ENCODE data around the gene NR2F1-AS1. TPM values are rescaled to one million over a fixed set of nuclear protein-coding genes. Genes with fewer than 3 reads are reported as not detected.
A peak's percentile ranks its signal among the peaks of the same experiment; 100 is the strongest.

The NR2F1-AS1 gene
- total RNA-seq, 1 donor from 2014 or later = not detected

DNA sequence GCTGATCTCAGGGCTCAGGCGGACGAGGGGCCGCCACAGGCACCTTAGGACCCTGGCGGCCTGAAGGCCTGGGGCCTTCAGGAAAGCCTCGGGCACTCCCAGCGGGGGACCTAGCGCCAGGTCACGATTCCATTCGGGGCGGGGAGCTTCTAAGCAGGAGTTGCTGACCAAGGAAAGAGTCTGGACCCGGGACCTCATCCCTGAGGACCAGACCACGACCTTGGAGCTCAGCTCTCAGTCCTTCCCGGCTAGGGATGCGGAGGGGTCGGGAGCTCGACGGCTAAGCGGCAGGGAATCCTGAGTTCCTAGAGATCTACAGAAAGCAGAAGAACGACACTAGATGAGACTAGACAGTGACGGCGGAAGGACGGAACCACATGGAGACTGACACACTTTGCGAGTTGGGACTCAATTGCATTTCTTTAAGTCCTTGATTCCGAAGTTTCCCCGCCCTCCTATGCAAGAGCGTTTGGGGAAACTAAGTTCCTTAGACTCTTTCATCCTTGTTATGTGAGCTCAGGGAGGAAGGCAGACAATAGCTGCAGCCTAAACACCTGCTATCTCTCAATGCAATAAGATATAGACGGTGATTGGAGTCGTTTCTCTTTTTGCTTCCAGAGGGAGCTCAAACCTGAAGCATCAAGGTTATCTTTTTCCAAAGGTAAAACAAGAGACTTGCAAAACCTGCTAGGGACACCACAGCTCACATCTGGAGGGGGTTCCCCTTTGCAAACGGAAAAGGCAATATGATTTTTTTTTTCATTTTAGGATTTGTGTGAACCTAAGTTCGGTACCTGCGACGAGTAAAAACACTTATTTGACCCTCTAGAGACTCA lies 9.7 kb downstream of the NR2F1-AS1 start:
- Mint-ChIP-seq H3K36me3 (ENCODE audit: low read depth) (no peaks in the 10 kb centered on the region), H3K27ac (peak overlapping the region; percentile 24), H3K4me3 (peak overlapping the region; percentile 7), H3K9me3 (no peaks in the 10 kb centered on the region), H3K4me1 (peaks cover 17% of the 10 kb centered on the region), H3K27me3 (peaks cover 75% of the 10 kb centered on the region)
- POLR2A ChIA-PET = interaction anchor here (0.6 kb wide), 1 partner anchor 24 kb away, joined by 3 read pairs; no protein-coding TSS in a partner anchor
- intact Hi-C loops (cut with micrococcal nuclease) = loop anchor here (2.0 to 5.0 kb wide), 2 partner anchors 13 to 36 kb away; no protein-coding TSS in a partner anchor
- ATAC-seq (ENCODE audit: low read depth) (no peak), DNase-seq (no peak)
- TF ChIP-seq, protein P1, sequence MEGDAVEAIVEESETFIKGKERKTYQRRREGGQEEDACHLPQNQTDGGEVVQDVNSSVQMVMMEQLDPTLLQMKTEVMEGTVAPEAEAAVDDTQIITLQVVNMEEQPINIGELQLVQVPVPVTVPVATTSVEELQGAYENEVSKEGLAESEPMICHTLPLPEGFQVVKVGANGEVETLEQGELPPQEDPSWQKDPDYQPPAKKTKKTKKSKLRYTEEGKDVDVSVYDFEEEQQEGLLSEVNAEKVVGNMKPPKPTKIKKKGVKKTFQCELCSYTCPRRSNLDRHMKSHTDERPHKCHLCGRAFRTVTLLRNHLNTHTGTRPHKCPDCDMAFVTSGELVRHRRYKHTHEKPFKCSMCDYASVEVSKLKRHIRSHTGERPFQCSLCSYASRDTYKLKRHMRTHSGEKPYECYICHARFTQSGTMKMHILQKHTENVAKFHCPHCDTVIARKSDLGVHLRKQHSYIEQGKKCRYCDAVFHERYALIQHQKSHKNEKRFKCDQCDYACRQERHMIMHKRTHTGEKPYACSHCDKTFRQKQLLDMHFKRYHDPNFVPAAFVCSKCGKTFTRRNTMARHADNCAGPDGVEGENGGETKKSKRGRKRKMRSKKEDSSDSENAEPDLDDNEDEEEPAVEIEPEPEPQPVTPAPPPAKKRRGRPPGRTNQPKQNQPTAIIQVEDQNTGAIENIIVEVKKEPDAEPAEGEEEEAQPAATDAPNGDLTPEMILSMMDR (IDR thresholded peaks at IDR 0.05) = no peak
- CTCF ChIA-PET = interaction anchor here (1.1 to 1.2 kb wide), 2 partner anchors 35 to 230 kb away, joined by 4 read pairs; no protein-coding TSS in a partner anchor

DNA sequence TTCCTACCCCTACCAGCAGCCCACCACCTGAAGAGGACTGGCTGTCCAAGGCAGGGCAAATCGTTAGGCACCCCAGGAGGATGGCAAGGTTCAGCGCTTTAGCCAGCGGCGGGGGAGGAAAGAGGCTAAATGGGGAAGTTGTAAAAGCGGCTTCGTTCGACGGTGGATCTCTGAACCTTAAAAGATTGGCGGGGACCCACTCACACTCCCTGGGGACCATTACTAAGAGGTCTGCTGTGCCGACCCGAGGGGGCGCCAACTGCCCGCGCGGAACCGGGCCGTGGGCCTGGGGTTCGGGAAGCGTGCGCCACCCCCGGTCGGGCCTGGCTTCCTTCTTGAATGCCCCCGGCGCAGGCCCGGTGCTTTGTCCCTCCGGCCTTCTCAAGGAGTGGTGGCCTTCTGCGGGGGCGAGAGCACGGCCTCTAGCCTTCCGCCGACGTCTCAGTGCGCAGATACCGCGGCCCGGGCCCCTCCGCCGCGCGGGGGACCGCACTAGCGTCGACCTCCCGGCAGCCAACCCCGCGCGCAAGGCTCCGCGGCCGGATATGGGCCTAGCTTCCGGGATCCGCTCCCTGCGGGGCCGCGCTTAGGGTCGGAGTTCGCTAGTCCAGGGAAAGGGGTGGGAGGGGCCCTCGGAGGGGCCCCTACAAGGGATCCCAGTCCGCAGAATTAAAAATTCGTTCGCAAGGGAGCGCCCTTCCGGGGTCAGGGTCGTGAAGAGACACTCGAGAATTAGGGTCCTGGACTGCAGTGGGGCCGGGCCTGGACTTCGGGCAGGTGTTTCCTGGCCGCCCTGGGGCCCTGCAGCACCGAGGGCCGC lies 10.5 kb downstream of the NR2F1-AS1 start:
- ATAC-seq (ENCODE audit: low read depth) (peak; percentile 45), DNase-seq (no peak)
- Mint-ChIP-seq H3K36me3 (ENCODE audit: low read depth) (no peaks in the 10 kb centered on the region), H3K27ac (no peak overlapping the region), H3K9me3 (no peaks in the 10 kb centered on the region), H3K27me3 (peaks cover 67% of the 10 kb centered on the region), H3K4me3 (peak overlapping the region; percentile 42), H3K4me1 (peaks cover 17% of the 10 kb centered on the region)
- ChIA-PET POLR2A (no interaction called here), CTCF (interaction anchor here (1.2 kb wide), 1 partner anchor 230 kb away, joined by 4 read pairs; no protein-coding TSS in a partner anchor)
- TF ChIP-seq, protein P1 (IDR thresholded peaks at IDR 0.05) = no peak
- intact Hi-C loops (cut with micrococcal nuclease) = loop anchor here (2.0 to 5.0 kb wide), 2 partner anchors 14 to 37 kb away; no protein-coding TSS in a partner anchor

DNA sequence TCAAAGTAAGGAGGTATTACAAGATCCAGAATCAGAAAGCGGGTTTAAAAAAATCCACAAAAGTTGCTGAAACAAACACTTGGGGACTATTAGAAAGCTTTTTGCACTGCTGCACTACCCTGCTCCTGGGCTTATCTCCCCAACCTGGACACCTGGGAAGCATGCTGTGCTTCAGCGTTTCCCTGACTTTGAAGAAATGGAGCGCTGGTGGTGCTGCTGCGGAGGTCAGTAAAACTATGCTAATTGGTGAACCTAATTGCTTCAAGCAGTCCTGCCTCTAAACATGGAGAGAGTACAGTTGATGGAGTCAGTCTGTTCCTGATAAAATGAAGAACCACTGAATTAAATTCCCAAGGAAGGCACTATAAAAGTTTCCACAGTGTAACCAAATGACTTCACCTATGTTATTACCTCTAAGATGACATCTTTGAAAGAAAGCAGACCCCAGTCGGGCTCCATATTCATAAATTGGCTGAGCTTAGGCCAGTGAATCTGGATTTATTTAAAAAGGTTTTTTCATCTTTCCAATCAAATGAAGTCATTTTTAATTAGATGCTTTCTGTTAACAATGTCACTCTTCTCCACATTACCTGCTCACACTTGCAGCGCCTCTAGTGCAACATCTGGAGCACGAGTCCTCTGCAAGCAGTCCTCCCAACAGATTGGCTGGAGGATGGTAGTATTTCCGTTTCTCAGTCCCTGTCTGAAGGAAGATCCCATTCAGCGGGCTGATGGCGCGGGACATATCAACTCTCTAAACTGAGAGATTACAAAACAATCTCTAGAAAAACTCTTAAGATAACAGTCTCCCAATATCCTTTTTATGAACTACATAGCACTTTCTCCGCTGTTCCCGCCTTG lies 11.5 kb downstream of the NR2F1-AS1 start:
- H3K4me3 Mint-ChIP-seq = peak overlapping the region; percentile 42
- H3K9me3 Mint-ChIP-seq = no peaks in the 10 kb centered on the region
- H3K27ac Mint-ChIP-seq = no peak overlapping the region
- H3K36me3 Mint-ChIP-seq (ENCODE audit: low read depth) = no peaks in the 10 kb centered on the region
- intact Hi-C loops (cut with micrococcal nuclease) = loop anchor here (2.0 to 5.0 kb wide), 2 partner anchors 15 to 38 kb away; no protein-coding TSS in a partner anchor
- CTCF ChIA-PET = no interaction called here
- ATAC-seq (ENCODE audit: low read depth) (no peak), DNase-seq (no peak)
- peaks cover 59% of the 10 kb centered on the region for H3K27me3 Mint-ChIP-seq
- POLR2A ChIA-PET = no interaction called here
- H3K4me1 Mint-ChIP-seq = peaks cover 17% of the 10 kb centered on the region
- TF ChIP-seq, protein P1 (IDR thresholded peaks at IDR 0.05) = no peak

DNA sequence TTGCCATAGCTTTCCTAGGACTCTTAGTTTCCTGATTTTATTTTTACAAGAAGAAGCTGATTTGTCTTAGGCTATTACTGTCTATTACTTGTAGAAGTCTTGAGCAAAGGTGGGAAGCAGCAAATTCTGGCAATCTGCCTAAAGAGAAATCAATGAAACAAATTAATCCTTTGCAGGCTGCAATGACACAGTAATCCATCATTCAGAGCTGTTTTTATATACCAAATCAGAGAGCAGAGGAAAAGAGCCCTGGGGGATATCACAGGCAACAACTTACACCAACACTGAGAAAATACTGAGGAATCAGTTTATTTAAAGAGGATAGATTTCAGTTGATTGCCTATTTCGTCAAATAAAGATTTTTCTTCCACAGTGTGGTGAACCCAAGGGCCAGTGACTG lies 13.6 kb downstream of the NR2F1-AS1 start:
- H3K36me3 Mint-ChIP-seq (ENCODE audit: low read depth) = no peaks in the 10 kb centered on the region
- intact Hi-C loops (cut with micrococcal nuclease) = no loop called here
- no peak overlapping the region for H3K4me3 Mint-ChIP-seq
- ChIA-PET CTCF (no interaction called here), POLR2A (no interaction called here)
- ATAC-seq (ENCODE audit: low read depth) (no peak), DNase-seq (no peak)
- no peaks in the 10 kb centered on the region for H3K9me3 Mint-ChIP-seq
- H3K4me1 Mint-ChIP-seq = peaks cover 17% of the 10 kb centered on the region
- TF ChIP-seq, protein P1 (IDR thresholded peaks at IDR 0.05) = no peak
- peaks cover 49% of the 10 kb centered on the region for H3K27me3 Mint-ChIP-seq
- no peak overlapping the region for H3K27ac Mint-ChIP-seq

All from activated B cell treated with CpG ODN at 0.5 μM for 24 hours (primary cell).